HEK293T (cell line): Measurements from ENCODE around the gene GFI1.

Experiments
- BHLHE40 ChIP-seq: fragments of 450-650 bp; IDR thresholded peaks from 2 replicates; pipeline ENCODE4 v1.6.1; 2016; ENCODE audit warnings: mild to moderate bottlenecking, moderate library complexity, borderline replicate concordance
- CTBP1 ChIP-seq: fragments of 450-650 bp; IDR thresholded peaks from 2 replicates; pipeline ENCODE4 v1.6.1; 2016; ENCODE audit warnings: borderline replicate concordance
- ELF4 ChIP-seq: fragments of 450-650 bp; IDR thresholded peaks from 2 replicates; pipeline ENCODE4 v1.6.1; 2017; ENCODE audit warnings: antibody characterized with exemption
- FOXA1 ChIP-seq: fragments of 450-650 bp; IDR thresholded peaks from 2 replicates; pipeline ENCODE4 v1.6.1; 2016; ENCODE audit warnings: mild to moderate bottlenecking
- FOXK2 ChIP-seq: fragments of 450-650 bp; IDR thresholded peaks from 2 replicates; pipeline ENCODE4 v1.6.1; 2016; ENCODE audit warnings: mild to moderate bottlenecking
- FOXM1 ChIP-seq: fragments of 450-650 bp; IDR thresholded peaks from 2 replicates; pipeline ENCODE4 v1.6.1; 2017; ENCODE audit warnings: mild to moderate bottlenecking, borderline replicate concordance
- SP1 ChIP-seq: fragments of 450-650 bp; IDR thresholded peaks from 2 replicates; pipeline ENCODE4 v1.6.1; 2017
- SUZ12 ChIP-seq: fragments of 450-650 bp; IDR thresholded peaks from 2 replicates; pipeline ENCODE4 v1.6.1; 2016; ENCODE audit warnings: mild to moderate bottlenecking
- ZNF384 ChIP-seq: fragments of 450-650 bp; IDR thresholded peaks from 2 replicates; pipeline ENCODE4 v1.6.1; 2016

GRCh38 chr1:92430030-92430429, 56.7 kb downstream of the GFI1 start:
- TF ChIP-seq CTBP1 (no peak), FOXK2 (no peak), ZNF384 (no peak), FOXA1 (no peak), ELF4 (no peak), SP1 (no peak), FOXM1 (no peak), BHLHE40 (no peak), SUZ12 (no peak)
